ENCODE data around the gene RGS1.
"Not testable (repeated sequence)": the region's sequence is repeated elsewhere in the genome, so short reads cannot be mapped to it uniquely, and the experiment has no call there.

The RGS1 gene, protein sequence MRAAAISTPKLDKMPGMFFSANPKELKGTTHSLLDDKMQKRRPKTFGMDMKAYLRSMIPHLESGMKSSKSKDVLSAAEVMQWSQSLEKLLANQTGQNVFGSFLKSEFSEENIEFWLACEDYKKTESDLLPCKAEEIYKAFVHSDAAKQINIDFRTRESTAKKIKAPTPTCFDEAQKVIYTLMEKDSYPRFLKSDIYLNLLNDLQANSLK

DNA sequence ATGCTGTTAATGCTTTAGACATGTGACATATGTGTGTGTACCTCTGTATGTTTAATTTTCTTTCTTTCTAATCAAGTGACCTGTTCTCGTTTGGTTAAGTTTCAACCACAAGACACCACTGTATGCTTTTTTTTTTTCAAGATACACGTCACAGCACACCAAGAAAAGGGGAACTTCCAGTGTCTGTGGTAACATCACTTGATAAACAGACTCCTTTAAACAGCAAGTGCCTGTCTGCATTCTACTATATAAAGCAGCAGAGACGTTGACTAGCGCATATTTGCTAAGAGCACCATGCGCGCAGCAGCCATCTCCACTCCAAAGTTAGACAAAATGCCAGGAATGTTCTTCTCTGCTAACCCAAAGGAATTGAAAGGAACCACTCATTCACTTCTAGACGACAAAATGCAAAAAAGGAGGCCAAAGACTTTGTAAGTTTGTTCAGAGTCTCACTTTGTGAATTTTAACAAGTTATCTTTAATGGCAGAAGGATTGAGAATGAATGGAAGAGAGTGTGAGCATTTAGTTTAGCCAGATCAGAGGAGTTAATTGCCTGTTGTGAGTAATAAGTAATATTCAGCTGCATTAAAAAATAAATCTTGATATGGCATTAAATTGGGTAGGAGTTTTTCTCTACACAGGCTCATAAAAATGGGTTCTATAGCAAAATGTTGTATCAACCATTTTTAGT lies at the start of gene RGS1:
Gene RGS1 (plus strand): TSS at position 275 of the 691 bp plus-strand sequence. CDS start 20 bp downstream, at position 295.
- in situ Hi-C loops (cut with MboI; ENCODE audit: low sequenced_read_pairs) = loop anchor here (10.0 kb wide), 1 partner anchor 61 kb away; no protein-coding TSS in a partner anchor

DNA sequence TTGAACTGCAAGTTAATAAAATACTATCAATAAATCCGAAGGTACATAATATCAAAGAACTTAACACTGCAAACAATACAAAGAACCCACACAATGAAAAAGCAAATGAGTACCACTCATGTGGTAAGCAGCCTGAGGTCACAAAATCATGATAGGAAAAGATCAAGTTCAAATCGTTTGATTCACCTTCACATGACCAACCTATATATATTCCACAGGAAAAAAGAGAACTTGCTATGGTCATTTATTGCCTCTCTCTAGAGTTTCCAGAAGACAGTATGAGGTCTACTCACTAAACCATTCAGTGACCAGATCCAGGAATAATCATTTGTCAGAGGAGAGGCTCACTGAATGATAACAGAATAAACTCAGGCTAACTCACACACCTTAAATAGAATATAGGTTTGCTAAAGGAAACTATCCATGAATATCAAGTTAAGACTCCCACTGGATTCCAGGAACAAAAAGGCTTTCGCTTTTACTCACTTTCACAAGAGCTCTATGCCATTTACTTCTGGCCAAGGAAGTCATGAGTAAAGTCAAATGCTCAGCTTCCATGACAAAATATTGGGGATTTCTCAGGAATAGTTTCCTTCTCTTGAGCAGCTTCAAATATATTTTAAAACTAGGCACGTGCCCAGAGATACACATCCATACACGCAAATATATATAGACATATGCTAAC lies 48.3 kb upstream of the RGS1 start:
- in situ Hi-C loops (cut with MboI; ENCODE audit: low sequenced_read_pairs) = no loop called here

DNA sequence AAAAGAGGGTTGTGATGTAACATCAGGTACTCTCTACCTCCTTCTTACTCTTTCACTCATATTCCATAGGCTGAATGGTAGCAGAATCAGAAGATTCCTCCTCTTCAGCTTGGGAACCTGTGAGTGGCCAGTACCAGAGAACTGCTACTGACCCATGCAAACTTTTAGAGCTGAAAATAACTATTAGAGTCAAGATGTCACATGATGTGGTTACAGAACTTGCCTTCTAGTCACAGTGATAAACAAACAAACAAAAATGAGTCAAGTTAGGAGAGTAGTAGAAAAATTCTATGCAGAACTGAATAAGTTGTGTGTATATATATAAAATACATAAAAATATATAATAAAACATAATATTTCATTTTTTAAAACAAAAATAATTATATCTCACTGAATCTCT lies 47.6 kb upstream of the RGS1 start:
- in situ Hi-C loops (cut with MboI; ENCODE audit: low sequenced_read_pairs) = no loop called here

DNA sequence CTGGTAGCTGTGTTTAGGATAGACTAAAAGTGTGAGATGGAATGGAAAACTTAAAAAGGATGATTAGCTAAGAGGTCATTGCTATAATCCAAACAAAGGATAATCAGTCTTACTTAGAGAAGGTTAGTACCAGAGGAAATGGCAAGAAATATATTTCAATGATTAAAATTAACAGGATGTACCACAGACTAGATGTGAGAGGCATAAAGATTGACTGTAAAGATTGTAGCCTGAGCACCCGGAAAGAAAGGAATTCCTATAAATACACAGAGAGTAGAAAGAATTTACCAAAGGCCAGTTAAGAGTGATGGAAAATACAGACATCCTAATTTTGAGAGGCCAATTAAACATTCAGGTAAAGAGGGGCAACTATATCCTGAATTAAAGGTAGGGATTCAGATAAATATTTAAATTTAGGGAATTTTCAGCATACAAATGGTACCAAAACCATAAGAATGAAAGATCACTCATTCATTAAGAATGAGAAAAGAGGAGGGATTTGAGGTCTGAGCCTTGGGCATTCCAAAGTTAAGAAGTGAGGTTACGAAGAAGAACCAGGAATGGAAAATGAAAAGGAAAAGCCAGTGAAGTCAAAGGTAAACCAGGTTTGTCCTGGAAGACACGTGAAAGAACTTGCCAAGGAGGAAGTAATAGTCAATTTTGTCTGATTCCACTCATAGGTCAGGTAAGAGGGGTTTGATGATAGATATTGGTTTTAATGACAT lies 46.4 kb upstream of the RGS1 start:
- in situ Hi-C loops (cut with MboI; ENCODE audit: low sequenced_read_pairs) = no loop called here

DNA sequence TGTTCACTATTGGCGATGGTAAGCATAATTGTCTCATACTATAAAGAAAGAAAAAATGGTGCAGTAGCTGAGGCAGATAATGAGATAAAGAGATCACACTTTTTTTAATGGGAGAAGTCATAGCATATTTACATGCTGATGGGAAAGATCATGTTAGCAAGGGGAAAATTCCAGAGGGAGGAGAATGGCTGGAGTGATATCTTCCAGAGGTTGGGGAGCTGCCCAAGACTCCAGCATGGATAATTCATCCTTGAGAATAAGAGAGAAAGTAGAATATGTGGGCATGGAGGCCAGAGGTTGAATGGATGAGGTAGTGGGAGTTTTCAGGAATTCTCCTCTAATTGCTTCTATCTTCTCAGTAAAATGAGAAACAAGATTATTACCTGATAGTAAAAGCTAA lies 45.8 kb upstream of the RGS1 start:
- in situ Hi-C loops (cut with MboI; ENCODE audit: low sequenced_read_pairs) = no loop called here

DNA sequence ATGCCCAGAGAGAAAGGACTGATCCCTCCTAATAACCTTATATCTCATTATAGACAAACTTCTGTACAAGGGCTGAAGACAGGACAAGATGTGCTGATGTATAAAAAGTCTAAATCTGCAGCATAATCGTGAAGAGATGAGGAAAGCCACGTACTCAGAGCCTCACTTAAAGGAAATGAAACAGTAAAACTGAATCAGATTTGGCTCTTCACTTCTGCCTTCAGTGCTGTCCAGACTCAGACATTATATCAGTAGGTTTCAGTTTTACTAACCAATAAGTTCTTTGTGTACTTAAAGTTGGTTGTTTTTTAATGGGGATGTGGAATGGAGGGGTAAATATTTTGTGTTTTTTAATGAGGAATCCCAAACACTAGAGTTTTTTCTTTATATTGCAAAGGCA lies 45.3 kb upstream of the RGS1 start:
- in situ Hi-C loops (cut with MboI; ENCODE audit: low sequenced_read_pairs) = no loop called here

DNA sequence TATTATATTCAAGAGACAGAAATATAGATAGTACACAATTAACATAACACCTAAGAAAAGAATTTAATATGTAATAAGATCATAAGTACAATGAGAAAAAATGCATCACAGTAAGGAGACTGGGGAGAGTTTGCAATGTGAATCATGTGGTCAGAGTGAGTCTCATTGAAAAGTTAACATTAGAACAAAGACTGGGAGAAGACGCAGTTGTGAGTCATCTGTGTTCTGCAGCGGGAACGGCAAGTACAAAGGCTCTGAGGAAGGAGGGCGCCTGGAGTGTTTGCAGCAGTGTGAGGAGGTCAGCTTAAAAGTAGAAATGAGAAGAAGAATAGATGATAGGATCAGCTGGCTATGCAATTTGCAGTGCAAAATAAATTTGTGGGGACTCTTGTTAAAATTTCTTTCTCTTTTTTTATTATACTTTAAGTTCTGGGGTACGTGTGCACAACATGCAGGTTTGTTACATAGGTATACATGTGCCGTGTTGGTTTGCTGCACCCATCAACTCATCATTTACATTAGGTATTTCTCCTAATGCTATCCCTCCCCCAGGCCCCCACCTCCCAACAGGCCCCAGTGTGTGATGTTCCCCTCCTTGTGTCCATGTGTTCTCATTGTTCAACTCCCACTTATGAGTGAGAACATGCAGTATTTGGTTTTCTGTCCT lies 44.4 kb upstream of the RGS1 start:
- in situ Hi-C loops (cut with MboI; ENCODE audit: low sequenced_read_pairs) = not testable (repeated sequence)

DNA sequence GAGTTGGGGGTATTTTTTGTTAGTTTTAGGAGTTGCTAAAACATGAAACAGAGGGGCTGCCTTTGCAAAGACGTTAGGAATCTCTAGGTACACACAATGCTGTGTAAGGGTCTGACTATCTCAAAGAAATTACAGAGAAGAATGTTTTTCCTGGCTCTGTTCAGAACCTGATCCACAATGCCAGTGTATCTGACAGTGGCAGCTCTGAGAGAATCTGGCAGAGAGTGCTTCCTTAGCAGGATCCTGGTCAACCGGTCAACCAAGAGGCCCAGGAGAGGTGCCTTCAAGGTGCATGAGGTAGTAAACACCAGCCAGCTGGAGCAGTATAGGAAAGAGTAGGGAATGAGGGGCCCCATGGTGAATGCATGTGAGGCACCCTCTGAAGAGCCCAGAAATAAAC lies 40.9 kb upstream of the RGS1 start:
- in situ Hi-C loops (cut with MboI; ENCODE audit: low sequenced_read_pairs) = no loop called here

DNA sequence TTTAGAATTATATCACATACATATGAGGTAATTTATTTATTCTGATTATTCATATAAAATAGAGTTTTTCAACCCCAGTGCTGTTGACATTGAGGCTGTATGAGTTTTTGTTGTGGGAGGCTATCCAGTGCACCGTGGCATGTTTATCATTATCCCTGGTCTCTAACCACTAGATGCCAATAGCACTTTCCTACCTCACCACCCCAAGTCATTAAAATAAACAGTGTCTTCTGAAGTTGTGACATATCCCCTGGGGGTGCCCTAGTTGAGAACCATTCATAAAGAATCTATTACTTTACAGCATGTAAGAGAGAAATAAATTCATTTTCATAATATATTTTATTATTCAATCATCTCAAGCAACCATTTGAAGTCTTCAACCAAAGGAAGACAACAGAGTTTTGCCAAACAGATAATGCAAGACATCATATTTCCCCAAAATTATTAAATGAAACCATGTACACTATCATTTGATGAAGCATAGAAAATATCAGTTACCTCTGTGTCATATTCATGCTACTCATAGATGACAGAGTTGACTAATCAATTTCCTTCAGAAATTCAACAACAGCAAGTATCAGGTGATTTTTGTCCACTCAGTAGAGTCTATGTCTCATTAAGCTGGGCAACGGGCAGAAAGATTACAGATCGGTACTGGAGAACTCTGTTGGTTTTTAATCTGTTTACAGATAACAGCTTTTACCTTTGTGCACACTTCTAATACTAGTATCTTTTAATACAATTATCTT lies 39.5 kb upstream of the RGS1 start:
- in situ Hi-C loops (cut with MboI; ENCODE audit: low sequenced_read_pairs) = no loop called here

DNA sequence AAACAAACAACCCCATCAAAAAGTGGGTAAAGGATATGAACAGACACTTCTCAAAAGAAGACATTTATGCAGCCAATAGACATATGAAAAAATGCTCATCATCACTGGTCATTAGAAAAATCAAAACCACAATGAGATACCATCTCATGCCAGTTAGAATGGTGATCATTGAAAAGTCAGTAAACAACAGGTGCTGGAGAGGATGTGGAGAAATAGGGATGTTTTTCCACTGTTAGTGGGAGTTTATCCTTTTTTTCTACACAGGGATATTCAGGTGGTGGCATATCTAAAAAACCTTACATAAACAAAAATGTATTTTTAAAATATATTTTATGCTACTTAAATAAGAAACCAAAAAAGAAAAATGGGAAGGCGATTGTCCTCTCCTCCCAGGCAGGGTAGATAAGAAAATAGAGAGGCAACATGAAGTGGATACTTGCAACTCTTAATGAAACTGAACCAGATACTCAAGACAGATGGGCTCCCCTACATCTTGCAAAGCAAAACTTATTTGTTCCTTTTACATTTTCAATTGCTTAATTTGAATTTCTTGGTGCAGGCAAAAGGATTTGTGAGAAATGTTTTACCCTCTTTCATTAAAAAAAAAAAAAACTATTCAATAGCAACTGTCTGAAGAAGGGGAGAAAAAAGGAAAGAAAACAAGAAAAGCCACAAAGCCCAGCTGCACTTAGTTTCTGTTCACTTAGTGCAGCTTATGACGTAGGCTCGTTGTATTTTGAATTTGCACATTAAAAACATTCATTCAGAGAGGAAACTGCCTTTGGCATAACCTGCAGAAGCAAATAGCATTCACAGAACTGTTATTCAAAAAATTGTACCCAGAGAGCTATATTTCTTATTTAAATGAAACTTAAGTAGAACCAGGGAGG lies 36.9 kb upstream of the RGS1 start:
- in situ Hi-C loops (cut with MboI; ENCODE audit: low sequenced_read_pairs) = no loop called here

DNA sequence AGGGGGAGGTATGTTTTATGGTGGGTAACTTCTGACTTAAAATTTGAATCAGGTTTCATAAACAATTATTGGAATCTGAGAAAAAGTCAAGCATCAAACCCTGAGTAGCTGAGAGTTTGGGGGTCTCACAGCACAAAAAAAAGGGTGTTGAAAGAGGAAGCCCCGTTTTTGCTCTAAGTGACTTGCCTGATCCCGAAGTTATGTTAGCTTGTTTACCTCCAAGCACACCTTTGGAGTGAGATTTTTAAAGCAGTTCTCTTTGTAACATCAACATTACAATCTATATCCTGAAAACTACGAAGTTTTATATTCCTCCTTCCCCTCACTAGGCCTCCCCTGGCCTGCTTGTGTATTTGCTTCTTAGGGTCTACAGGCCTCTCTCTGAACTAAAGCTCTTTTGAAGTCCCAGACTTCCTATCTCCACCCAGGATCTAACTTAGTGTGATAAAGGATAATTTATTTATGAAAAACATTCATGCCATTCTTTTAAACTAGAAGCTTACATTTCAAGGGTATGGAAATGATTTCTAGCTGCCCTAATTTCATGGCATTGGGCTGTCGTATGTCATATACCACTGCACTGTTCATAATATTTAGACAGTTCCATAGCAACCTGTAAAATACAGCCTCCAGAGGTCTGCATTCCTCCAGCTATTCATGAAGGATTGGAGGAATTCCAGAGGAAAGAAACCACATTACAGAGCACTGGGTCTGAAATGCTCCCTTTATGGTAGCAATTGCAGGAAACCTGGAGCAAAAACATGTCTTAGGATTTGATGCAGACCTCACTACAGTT lies 36.1 kb upstream of the RGS1 start:
- in situ Hi-C loops (cut with MboI; ENCODE audit: low sequenced_read_pairs) = no loop called here

DNA sequence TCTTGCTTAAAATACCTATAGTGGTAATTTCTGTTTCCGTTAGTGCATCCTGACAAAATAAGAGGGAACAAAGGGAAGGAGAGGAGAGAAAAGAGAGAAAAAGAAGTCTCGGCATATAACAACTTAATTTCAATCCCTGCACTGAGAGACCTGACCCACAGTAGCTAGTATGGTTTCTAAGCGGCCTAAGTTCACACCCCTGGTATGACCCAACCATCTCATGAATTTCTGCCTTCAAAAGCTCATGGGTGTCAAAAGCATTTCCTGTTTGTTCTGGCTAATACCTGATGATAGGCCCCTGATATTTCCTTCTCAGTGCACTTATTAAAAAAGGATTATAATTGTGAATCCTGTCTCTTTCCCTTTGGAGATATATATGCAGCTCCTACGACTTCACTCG lies 32.1 kb upstream of the RGS1 start:
- in situ Hi-C loops (cut with MboI; ENCODE audit: low sequenced_read_pairs) = no loop called here

DNA sequence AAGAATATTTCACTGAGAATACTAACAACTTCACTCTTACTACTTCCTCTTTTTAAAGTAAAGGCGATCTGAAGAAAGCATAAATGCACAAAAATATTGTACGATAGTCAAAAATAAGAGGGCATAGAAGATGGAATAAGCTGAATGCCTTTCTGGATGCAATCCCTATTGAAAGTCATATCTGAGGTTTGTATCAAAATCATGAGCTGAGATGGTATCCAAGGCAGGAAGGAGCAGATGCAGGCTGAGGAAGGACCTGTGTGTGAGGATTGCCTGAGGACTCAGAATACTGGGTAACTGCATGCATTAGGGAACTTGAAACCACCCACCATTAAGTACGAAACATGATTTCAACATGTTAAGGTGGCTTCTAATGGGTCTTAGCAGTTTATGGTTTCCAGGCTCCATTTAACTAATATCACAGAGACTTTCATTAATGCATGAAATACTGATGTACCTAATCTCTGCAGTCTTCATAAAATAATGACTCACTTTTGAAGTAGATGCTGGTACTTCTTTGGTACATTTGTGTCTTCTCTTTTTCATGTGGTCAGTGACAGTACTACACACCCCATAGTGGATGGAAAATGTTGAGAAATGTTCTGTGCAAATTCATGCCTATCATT lies 29.6 kb upstream of the RGS1 start:
- in situ Hi-C loops (cut with MboI; ENCODE audit: low sequenced_read_pairs) = no loop called here

DNA sequence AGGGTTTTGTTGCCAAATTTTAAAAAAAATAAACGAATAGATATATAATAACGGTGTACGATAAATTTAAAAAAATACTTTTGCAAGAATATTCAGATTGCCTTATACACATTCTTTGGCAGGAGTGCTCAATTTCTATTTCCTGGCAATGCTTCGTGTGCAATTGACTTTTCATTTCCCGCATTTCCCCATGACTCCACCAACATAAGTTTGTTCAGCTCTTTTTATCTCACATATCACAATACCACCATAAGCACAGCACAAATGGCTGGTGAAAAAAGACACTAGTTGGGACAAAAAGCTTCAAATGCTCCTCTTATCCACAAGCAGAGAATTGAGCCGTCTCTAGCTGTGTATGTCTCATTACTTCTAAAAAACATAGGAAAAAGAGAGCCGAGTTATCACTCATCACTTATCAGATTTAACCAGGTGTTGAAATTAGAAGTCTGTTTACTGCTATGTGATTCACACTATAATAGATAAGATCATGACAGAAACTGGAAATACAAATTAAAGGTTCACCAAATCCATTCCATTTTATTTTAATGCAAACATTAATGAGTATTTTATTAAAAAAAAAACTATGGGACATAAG lies 28.9 kb upstream of the RGS1 start:
- in situ Hi-C loops (cut with MboI; ENCODE audit: low sequenced_read_pairs) = no loop called here

DNA sequence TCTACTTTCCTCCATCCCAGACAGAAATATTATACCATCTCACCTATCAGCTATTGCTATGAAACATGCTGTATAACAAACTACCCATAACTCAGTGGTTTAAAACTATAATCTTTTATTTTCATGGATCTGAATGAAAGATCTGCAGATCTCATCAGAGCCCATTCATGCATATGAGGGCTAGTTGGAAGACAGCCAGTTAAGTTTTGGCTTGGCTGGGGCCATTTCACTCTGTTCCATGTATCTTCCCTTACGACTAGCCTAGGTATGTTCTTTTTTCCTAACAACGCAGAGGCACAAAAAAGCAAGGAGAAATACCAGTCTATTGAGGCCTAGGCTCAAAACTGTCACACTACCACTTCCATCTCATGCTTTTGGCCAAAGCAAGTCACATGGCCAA lies 28.1 kb upstream of the RGS1 start:
- in situ Hi-C loops (cut with MboI; ENCODE audit: low sequenced_read_pairs) = no loop called here

DNA sequence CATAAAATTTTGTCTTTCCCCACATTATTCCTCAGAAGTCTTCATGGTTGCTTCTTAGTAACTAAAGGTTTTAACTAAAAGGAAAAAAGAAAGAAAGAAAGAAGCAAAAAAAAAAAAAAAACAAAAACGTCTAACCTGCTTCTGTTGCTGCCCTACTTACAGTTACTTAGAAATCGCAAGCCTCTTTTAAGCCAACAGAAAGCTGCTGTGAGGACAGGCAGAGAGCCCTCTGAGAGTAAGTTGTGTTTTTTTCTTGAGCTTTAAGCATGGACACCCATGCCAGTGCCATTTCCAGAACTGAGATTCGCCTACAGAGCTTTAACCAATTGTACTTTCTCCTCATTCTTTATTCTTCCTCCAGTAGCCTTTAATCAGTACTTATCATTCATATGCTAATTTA lies 25.6 kb upstream of the RGS1 start:
- in situ Hi-C loops (cut with MboI; ENCODE audit: low sequenced_read_pairs) = no loop called here

DNA sequence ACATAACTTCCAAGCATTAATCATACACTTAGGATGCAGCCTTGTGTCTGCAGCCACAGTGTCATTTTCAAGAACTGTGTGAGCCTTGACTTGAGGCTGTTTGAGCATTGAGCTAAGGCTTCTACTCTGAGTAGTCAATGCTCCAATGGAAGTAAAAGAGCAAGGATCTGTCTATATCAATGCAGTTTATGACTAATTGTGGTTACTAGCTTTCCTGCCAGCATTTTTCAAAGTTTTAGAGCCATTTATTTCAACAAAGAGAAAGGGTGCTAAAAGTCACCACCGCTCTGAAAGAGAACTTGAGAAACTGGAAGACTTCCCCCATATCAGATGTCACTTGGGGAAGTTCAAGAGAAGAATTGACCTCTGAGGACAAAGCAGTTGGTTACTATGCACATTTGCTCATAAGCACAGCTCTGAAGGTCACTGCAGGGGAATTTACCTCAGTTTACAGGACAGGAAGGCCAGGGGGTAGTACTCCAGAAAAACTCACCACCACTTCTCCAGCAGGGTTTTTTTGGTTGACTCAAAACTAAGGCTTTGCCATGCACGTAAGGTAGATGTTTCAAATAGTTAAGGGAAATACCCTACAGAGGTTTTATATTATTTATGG lies 24.5 kb upstream of the RGS1 start:
- in situ Hi-C loops (cut with MboI; ENCODE audit: low sequenced_read_pairs) = no loop called here
